ENCODE measurements around the gene EN2. TPM values are rescaled to one million over a fixed set of nuclear protein-coding genes. Genes with fewer than 3 reads are reported as not detected.

The EN2 gene
- total and polyA plus RNA-seq, 2 donors (not counting 1 experiment from before 2014, with no cell fraction given) = not detected

GRCh38 chr7:155438777-155439176, 19.2 kb upstream of the EN2 start:
- H3K27ac ChIP-seq (ENCODE audit: low read length in 2 of 2) = no peak overlapping the region
- WGBS (ENCODE audit: insufficient coverage) = 50% methylated on average over 5 of the region's 7 CpGs
- H3K9me3 ChIP-seq (ENCODE audit: control extremely low read depth in 1 of 3, control insufficient read depth in 2 of 3, insufficient read depth in 1 of 3, low read length in 2 of 3) = peaks cover 0 to 15% (median 0%) of the 10 kb centered on the region in 3 donors
- POLR2A ChIA-PET = no interaction called here
- no peaks in the 10 kb centered on the region for H4K20me1 ChIP-seq (ENCODE audit: control insufficient read depth, insufficient read depth, low read length, poor library complexity, severe bottlenecking)
- no peaks in the 10 kb centered on the region for H3K36me3 ChIP-seq (replicated peaks in 1 of 2; ENCODE audit: control extremely low read depth in 1 of 2, control insufficient read depth in 1 of 2, extremely low read depth in 1 of 2, insufficient read depth in 2 of 2, low read length in 1 of 2)
- DNase-seq = no peak
- no peak for ATAC-seq (ENCODE audit: low read depth)
- intact Hi-C loops (cut with micrococcal nuclease) = no loop called here
- Mint-ChIP-seq H3K4me3 (no peak overlapping the region), H3K4me1 (no peaks in the 10 kb centered on the region), H3K27ac (no peak overlapping the region), H3K9me3 (ENCODE audit: insufficient read depth) (no peaks in the 10 kb centered on the region), H3K27me3 (peaks cover 67% of the 10 kb centered on the region)
- CTCF ChIA-PET = no interaction called here
- no peaks in the 10 kb centered on the region for H3K4me1 ChIP-seq (ENCODE audit: control insufficient read depth in 2 of 2, insufficient read depth in 2 of 2, low read length in 2 of 2)
- peaks cover 0 to 32% (median 7%) of the 10 kb centered on the region in 4 experiments for H3K27me3 ChIP-seq (replicated peaks in 1 of 4; ENCODE audit: control extremely low read depth in 1 of 4, control insufficient read depth in 3 of 4, insufficient read depth in 4 of 4, low read length in 3 of 4)
- no peak overlapping the region for H2AFZ ChIP-seq (ENCODE audit: insufficient read depth, low read depth, low read length, poor library complexity, severe bottlenecking)
- TF ChIP-seq CTCF (IDR thresholded peaks at IDR 0.05) (no peak), EZH2 (IDR thresholded peaks at IDR 0.05; ENCODE audit: borderline replicate concordance, insufficient read depth, low read depth, low read length, poor library complexity, severe bottlenecking) (no peak)
- no peaks in the 10 kb centered on the region for H3K79me2 ChIP-seq (ENCODE audit: control insufficient read depth, insufficient read depth, low read length)
- H3K4me2 ChIP-seq (replicated peaks; ENCODE audit: low read depth, low read length, poor library complexity, severe bottlenecking) = no peak overlapping the region
- no peak overlapping the region for H3K4me3 ChIP-seq (ENCODE audit: control extremely low read depth in 1 of 5, extremely low read depth in 1 of 5, insufficient read depth in 1 of 5, low read depth in 2 of 5, low read length in 4 of 5)
- no peak overlapping the region for H3K9ac ChIP-seq (ENCODE audit: low read length)

- no peak overlapping the region for H3K9ac ChIP-seq (ENCODE audit: low read length)
- TF ChIP-seq EZH2 (IDR thresholded peaks at IDR 0.05; ENCODE audit: borderline replicate concordance, insufficient read depth, low read depth, low read length, poor library complexity, severe bottlenecking) (no peak), CTCF (IDR thresholded peaks at IDR 0.05) (no peak)
- POLR2A ChIA-PET = no interaction called here
- H3K9me3 ChIP-seq (ENCODE audit: control extremely low read depth in 1 of 3, control insufficient read depth in 2 of 3, insufficient read depth in 1 of 3, low read length in 2 of 3) = peaks cover 0 to 15% (median 0%) of the 10 kb centered on the region in 3 donors
- DNase-seq (no peak), ATAC-seq (ENCODE audit: low read depth) (no peak)
- no peaks in the 10 kb centered on the region for H3K36me3 ChIP-seq (replicated peaks in 1 of 2; ENCODE audit: control extremely low read depth in 1 of 2, control insufficient read depth in 1 of 2, extremely low read depth in 1 of 2, insufficient read depth in 2 of 2, low read length in 1 of 2)
- H4K20me1 ChIP-seq (ENCODE audit: control insufficient read depth, insufficient read depth, low read length, poor library complexity, severe bottlenecking) = no peaks in the 10 kb centered on the region
- intact Hi-C loops (cut with micrococcal nuclease) = no loop called here
- H3K4me2 ChIP-seq (replicated peaks; ENCODE audit: low read depth, low read length, poor library complexity, severe bottlenecking) = no peak overlapping the region
- no peak overlapping the region for H2AFZ ChIP-seq (ENCODE audit: insufficient read depth, low read depth, low read length, poor library complexity, severe bottlenecking)
- 79% methylated on average over 18 of the region's 20 CpGs for WGBS (ENCODE audit: insufficient coverage)
- Mint-ChIP-seq H3K4me3 (no peak overlapping the region), H3K9me3 (ENCODE audit: insufficient read depth) (no peaks in the 10 kb centered on the region), H3K4me1 (no peaks in the 10 kb centered on the region), H3K27me3 (peaks cover 68% of the 10 kb centered on the region), H3K27ac (no peak overlapping the region)
- H3K27me3 ChIP-seq (replicated peaks in 1 of 4; ENCODE audit: control extremely low read depth in 1 of 4, control insufficient read depth in 3 of 4, insufficient read depth in 4 of 4, low read length in 3 of 4) = peaks cover 0 to 32% (median 7%) of the 10 kb centered on the region in 4 experiments
- H3K4me3 ChIP-seq (ENCODE audit: control extremely low read depth in 1 of 5, extremely low read depth in 1 of 5, insufficient read depth in 1 of 5, low read depth in 2 of 5, low read length in 4 of 5) = no peak overlapping the region
- H3K79me2 ChIP-seq (ENCODE audit: control insufficient read depth, insufficient read depth, low read length) = no peaks in the 10 kb centered on the region
- CTCF ChIA-PET = no interaction called here
- no peaks in the 10 kb centered on the region for H3K4me1 ChIP-seq (ENCODE audit: control insufficient read depth in 2 of 2, insufficient read depth in 2 of 2, low read length in 2 of 2)
- no peak overlapping the region for H3K27ac ChIP-seq (ENCODE audit: low read length in 2 of 2)
These were observed 18.5 kb upstream of the EN2 start for GRCh38 chr7:155439311-155440017.
